MCF 10A (cell line): ENCODE data around the gene FLT3. TPM values are rescaled to one million over a fixed set of nuclear protein-coding genes. Genes with fewer than 3 reads are reported as not detected.
"Not testable (repeated sequence)": the region's sequence is repeated elsewhere in the genome, so short reads cannot be mapped to it uniquely, and the experiment has no call there.

Source experiments
- BruUV-seq: library from RNA; stranded (reverse); fragments of 400-500 nt; replicated peaks from 2 replicates; lab custom pipeline; 2021; lab: Mats Ljungman, UMichigan
- CTCF ChIA-PET: fragments of 300-600 bp; sonication (Branson Sonifier 250); formaldehyde crosslinking; extraction: SDS; loops from one replicate; lab custom pipeline; 2021; ENCODE audit warnings: antibody characterized with exemption, inconsistent platforms; lab: Yijun Ruan, JAX
- POLR2A ChIA-PET: fragments of 300-600, 350-650 bp; sonication (Branson Sonifier 250); formaldehyde crosslinking; extraction: SDS; loops from one replicate; lab custom pipeline; 2020; ENCODE audit warnings: antibody characterized with exemption, inconsistent platforms; lab: Yijun Ruan, JAX
- DNase-seq: peaks from one replicate; pipeline ENCODE4 v3.0.0-alpha.2; 2018; ENCODE audit not compliant: unreplicated experiment
- H3K27ac Mint-ChIP-seq: one replicate; pipeline ENCODE4 v1.8.0; 2022; ENCODE audit warnings: mild to moderate bottlenecking, low read depth, mixed read lengths; ENCODE audit not compliant: unreplicated experiment
- H3K27me3 Mint-ChIP-seq: one replicate; pipeline ENCODE4 v1.8.0; 2022; ENCODE audit warnings: mixed read lengths; ENCODE audit not compliant: insufficient read depth, unreplicated experiment
- H3K36me3 Mint-ChIP-seq: one replicate; pipeline ENCODE4 v1.8.0; 2022; ENCODE audit warnings: mild to moderate bottlenecking, moderate library complexity, mixed read lengths; ENCODE audit not compliant: insufficient read depth, unreplicated experiment
- H3K4me1 Mint-ChIP-seq: one replicate; pipeline ENCODE4 v1.8.0; 2022; ENCODE audit warnings: mixed read lengths; ENCODE audit not compliant: insufficient read depth, unreplicated experiment
- H3K4me3 Mint-ChIP-seq: one replicate; pipeline ENCODE4 v1.8.0; 2022; ENCODE audit warnings: mild to moderate bottlenecking, moderate library complexity, mixed read lengths; ENCODE audit not compliant: unreplicated experiment
- H3K9me3 Mint-ChIP-seq: one replicate; pipeline ENCODE4 v1.8.0; 2022; ENCODE audit warnings: mixed read lengths; ENCODE audit not compliant: unreplicated experiment
- intact Hi-C: fragments of 100-400 bp; cut with micrococcal nuclease; formaldehyde crosslinking; loops from 2 replicates; pipeline ENCODE4 v1.14.1; 2022
- total RNA-seq: library from RNA; stranded (reverse); gene quantifications from 2 replicates; pipeline ENCODE4 v1.2.3, GENCODE V29; 2022
- TF ChIP-seq, protein P1 (sequence below): fragments of 200-600 bp; IDR thresholded peaks from one replicate; pipeline ENCODE4 v1.8.0; 2022; ENCODE audit warnings: antibody characterized with exemption, mild to moderate bottlenecking; ENCODE audit not compliant: unreplicated experiment

Gene FLT3
- total RNA-seq, 1 experiment from 2014 or later = not detected

DNA sequence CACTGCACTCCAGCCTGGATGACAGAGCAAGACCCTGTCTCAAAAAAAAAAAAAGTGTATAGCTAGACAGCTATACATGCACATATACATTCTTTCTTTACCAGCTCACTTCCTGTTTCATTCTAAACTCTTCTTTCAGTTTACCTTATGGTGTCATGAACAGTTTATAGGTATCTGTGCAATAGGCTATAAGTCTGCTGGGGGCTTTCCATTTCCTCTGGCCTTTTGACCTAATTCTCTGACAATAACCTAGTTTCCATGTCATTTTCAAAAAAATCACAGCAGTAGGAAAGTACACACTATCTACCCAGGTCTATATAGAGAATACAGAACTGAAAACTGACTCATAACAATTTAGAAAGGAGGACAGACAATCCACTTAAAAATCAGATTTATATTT lies 87.5 kb downstream of the FLT3 start:
- Mint-ChIP-seq H3K9me3 (no peaks in the 10 kb centered on the region), H3K4me1 (no peaks in the 10 kb centered on the region), H3K27me3 (no peaks in the 10 kb centered on the region), H3K27ac (no peak overlapping the region), H3K4me3 (no peak overlapping the region), H3K36me3 (no peaks in the 10 kb centered on the region)
- no peak for DNase-seq
- intact Hi-C loops = no loop called here
- CTCF ChIA-PET = interaction anchor here (0.7 to 1.5 kb wide), 3 partner anchors 33 to 1197 kb away, joined by 3 to 5 read pairs (median 4); no protein-coding TSS in a partner anchor
- BruUV-seq = no TSS peak
- TF ChIP-seq, protein P1, sequence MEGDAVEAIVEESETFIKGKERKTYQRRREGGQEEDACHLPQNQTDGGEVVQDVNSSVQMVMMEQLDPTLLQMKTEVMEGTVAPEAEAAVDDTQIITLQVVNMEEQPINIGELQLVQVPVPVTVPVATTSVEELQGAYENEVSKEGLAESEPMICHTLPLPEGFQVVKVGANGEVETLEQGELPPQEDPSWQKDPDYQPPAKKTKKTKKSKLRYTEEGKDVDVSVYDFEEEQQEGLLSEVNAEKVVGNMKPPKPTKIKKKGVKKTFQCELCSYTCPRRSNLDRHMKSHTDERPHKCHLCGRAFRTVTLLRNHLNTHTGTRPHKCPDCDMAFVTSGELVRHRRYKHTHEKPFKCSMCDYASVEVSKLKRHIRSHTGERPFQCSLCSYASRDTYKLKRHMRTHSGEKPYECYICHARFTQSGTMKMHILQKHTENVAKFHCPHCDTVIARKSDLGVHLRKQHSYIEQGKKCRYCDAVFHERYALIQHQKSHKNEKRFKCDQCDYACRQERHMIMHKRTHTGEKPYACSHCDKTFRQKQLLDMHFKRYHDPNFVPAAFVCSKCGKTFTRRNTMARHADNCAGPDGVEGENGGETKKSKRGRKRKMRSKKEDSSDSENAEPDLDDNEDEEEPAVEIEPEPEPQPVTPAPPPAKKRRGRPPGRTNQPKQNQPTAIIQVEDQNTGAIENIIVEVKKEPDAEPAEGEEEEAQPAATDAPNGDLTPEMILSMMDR = no peak
- POLR2A ChIA-PET = no interaction called here

DNA sequence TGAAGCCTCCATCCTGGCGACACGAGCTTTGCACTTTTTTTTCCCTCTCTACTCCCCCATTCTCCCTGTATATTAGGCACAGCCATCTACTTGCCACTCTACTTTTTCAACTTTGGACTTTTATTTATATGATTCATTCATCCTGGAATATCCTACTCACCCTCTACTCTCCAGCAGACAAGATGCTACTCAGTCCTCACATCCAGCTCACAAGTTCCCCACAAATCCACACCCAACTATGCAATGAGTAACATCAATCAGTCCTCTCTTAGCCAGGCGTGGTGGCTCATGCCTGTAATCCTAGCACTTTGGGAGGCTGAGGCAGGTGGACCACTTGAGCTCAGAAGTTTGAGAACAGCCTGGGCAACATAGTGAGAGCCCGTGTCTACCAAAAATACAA lies 88.0 kb downstream of the FLT3 start:
- POLR2A ChIA-PET = interaction anchor here (0.6 kb wide), 1 partner anchor 842 kb away, joined by 3 read pairs; no protein-coding TSS in a partner anchor
- intact Hi-C loops = no loop called here
- no peaks in the 10 kb centered on the region for H3K27me3 Mint-ChIP-seq
- H3K36me3 Mint-ChIP-seq = no peaks in the 10 kb centered on the region
- no peaks in the 10 kb centered on the region for H3K4me1 Mint-ChIP-seq
- H3K4me3 Mint-ChIP-seq = no peak overlapping the region
- no peaks in the 10 kb centered on the region for H3K9me3 Mint-ChIP-seq
- no TSS peak for BruUV-seq
- no peak overlapping the region for H3K27ac Mint-ChIP-seq
- TF ChIP-seq, protein P1 = no peak
- CTCF ChIA-PET = interaction anchor here (0.7 to 1.5 kb wide), 3 partner anchors 33 to 1196 kb away, joined by 3 to 5 read pairs (median 4); no protein-coding TSS in a partner anchor
- DNase-seq = no peak

DNA sequence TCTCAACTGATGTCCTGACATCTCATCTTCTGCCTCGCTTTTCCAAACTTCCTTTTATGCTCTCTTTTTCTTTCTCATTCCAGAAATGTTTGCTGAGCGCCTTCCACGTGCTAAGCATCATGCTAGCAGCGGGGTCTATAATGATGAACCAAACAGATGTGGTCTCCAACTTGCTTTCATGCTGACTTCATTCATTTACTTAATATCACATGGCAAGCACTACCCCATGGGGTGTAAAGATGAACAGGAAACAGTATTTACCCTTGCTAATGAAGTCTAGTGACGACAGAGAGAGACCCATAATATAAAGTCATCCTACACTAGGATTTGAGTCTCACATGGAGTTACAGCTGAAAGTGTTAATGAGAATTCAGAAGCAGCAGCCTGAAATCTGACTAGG lies 90.3 kb downstream of the FLT3 start:
- POLR2A ChIA-PET = no interaction called here
- CTCF ChIA-PET = interaction anchor here (0.5 kb wide), 1 partner anchor 785 kb away, joined by 3 read pairs; no protein-coding TSS in a partner anchor
- Mint-ChIP-seq H3K4me1 (no peaks in the 10 kb centered on the region), H3K27ac (no peak overlapping the region), H3K27me3 (no peaks in the 10 kb centered on the region), H3K9me3 (no peaks in the 10 kb centered on the region), H3K4me3 (no peak overlapping the region), H3K36me3 (no peaks in the 10 kb centered on the region)
- intact Hi-C loops = no loop called here
- no peak for DNase-seq
- BruUV-seq = no TSS peak
- TF ChIP-seq, protein P1 = no peak

DNA sequence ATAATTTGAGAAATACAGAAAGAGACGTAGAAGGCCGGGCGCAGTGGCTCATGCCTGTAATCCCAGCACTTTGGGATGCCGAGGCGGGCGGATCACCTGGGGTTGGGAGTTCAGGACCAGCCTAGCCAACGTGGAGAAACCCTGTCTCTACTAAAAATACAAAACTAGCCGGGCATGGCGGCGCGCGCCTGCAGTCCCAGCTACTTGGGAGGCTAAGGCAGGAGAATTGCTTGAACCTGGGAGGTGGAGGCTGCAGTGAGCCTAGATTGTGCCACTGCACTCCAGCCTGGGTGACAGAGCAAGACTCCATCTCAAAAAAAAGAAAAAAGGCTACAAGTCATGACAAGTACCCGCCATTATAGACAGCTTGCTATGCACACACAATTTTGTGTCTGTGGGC lies 95.4 kb downstream of the FLT3 start:
- POLR2A ChIA-PET, BruUV-seq, intact Hi-C loops, DNase-seq, H3K27me3 Mint-ChIP-seq, H3K27ac Mint-ChIP-seq, H3K4me3 Mint-ChIP-seq, H3K9me3 Mint-ChIP-seq, H3K4me1 Mint-ChIP-seq, H3K36me3 Mint-ChIP-seq: not testable (repeated sequence)
- CTCF ChIA-PET = interaction anchor here (0.6 kb wide), 1 partner anchor 429 kb away, joined by 3 read pairs; no protein-coding TSS in a partner anchor
